HepG2 (cell line): ENCODE results near the gene ERFL. TPM values are rescaled to one million over a fixed set of nuclear protein-coding genes. Genes with fewer than 3 reads are reported as not detected.

ENCODE experiments used
- DNMT3B ChIP-seq: conservative IDR thresholded peaks from 2 replicates; pipeline ENCODE4 v1.6.1; 2016; ENCODE audit warnings: missing biosample characterization, control low read depth
- EHMT2 ChIP-seq: fragments of 200-600 bp; sonication (generic); IDR thresholded peaks from 2 replicates; pipeline ENCODE4 v1.7.0; 2017; ENCODE audit warnings: antibody characterized with exemption, low read depth, low read length, borderline replicate concordance
- GATAD2A ChIP-seq: IDR thresholded peaks from 2 replicates; pipeline ENCODE4 v1.6.1; 2016
- GLMP ChIP-seq: sonication (generic); formaldehyde crosslinking; IDR thresholded peaks from 2 replicates; pipeline ENCODE4 v1.9.0; 2021; ENCODE audit warnings: missing genetic modification reagents, mild to moderate bottlenecking, borderline replicate concordance
- HNF1A ChIP-seq, 2 experiments: sonication (generic) in 1 of 2; formaldehyde crosslinking in 1 of 2; IDR thresholded peaks; 2 replicates each; pipeline versions ENCODE4 v1.4.0 to v1.6.1; 2016 to 2020; ENCODE audit warnings: borderline replicate concordance in 1 of 2, low read depth in 1 of 2, mild to moderate bottlenecking in 1 of 2, missing genetic modification reagents in 1 of 2
- HNRNPH1 ChIP-seq: fragments of 200-400 bp; formaldehyde crosslinking; optimal IDR thresholded peaks from 2 replicates; pipeline ENCODE3; 2017; ENCODE audit warnings: mild to moderate bottlenecking, low read depth, low read length
- MXD4 ChIP-seq: IDR thresholded peaks from 2 replicates; pipeline ENCODE4 v1.6.1; 2016; ENCODE audit warnings: mild to moderate bottlenecking, missing biosample characterization, missing genetic modification reagents
- RBFOX2 ChIP-seq: fragments of 200-400 bp; formaldehyde crosslinking; IDR thresholded peaks from 2 replicates; pipeline ENCODE4 v1.6.1; 2017; ENCODE audit warnings: low read depth, mild to moderate bottlenecking, low read length
- SALL1 ChIP-seq: sonication (generic); formaldehyde crosslinking; IDR thresholded peaks from 2 replicates; pipeline ENCODE4 v1.8.0; 2022; ENCODE audit warnings: mild to moderate bottlenecking, missing genetic modification reagents
- SIN3A ChIP-seq: IDR thresholded peaks from 2 replicates; pipeline ENCODE4 v1.6.1; 2011; ENCODE audit warnings: low read depth, mild to moderate bottlenecking, control low read depth, low read length, borderline replicate concordance
- U2AF2 ChIP-seq: fragments of 200-400 bp; formaldehyde crosslinking; IDR thresholded peaks from 2 replicates; pipeline ENCODE4 v1.6.1; 2017; ENCODE audit warnings: low read depth, mild to moderate bottlenecking, low read length
- YEATS2 ChIP-seq: sonication (generic); formaldehyde crosslinking; IDR thresholded peaks from 2 replicates; pipeline ENCODE4 v1.4.0; 2020; ENCODE audit warnings: missing genetic modification reagents, borderline replicate concordance
- ZBTB4 ChIP-seq: sonication (generic); formaldehyde crosslinking; IDR thresholded peaks from 2 replicates; pipeline ENCODE4 v1.4.0; 2020; ENCODE audit warnings: missing genetic modification reagents, mild to moderate bottlenecking, borderline replicate concordance
- ZFP62 ChIP-seq: sonication (generic); formaldehyde crosslinking; IDR thresholded peaks from 2 replicates; pipeline ENCODE4 v1.4.0; 2020; ENCODE audit warnings: missing genetic modification reagents
- ZNF180 ChIP-seq: sonication (generic); formaldehyde crosslinking; IDR thresholded peaks from 2 replicates; pipeline ENCODE4 v1.4.0; 2020; ENCODE audit warnings: low read depth, missing genetic modification reagents, borderline replicate concordance
- ZNF496 ChIP-seq: sonication (generic); formaldehyde crosslinking; IDR thresholded peaks from 2 replicates; pipeline ENCODE4 v1.8.1; 2023; ENCODE audit warnings: mild to moderate bottlenecking, moderate library complexity, missing genetic modification reagents; ENCODE audit not compliant: insufficient replicate concordance
- ZNF761 ChIP-seq: sonication (generic); formaldehyde crosslinking; conservative IDR thresholded peaks from 2 replicates; pipeline ENCODE4 v1.4.0; 2020; ENCODE audit warnings: mild to moderate bottlenecking, missing genetic modification reagents
- polyA plus RNA-seq, 8 experiments: library from polyadenylated mRNA; depleted of rRNA in 3 of 8; stranded (reverse) in 7 of 8; unstranded in 1 of 8; fragments of >200 nt; fragmentation: Illumina TruSeq in 4 of 8; extraction: Trizol in 4 of 8; gene quantifications; 2 replicates each; pipeline versions ENCODE4 v1.2.1 to v1.2.3, GENCODE V29; 2011 to 2016; ENCODE audit warnings: low read depth in 4 of 8, missing spikeins in 1 of 8, mixed read lengths in 1 of 8; ENCODE audit not compliant: insufficient read depth in 1 of 8
- total RNA-seq, 5 experiments: library from RNA; depleted of rRNA; stranded (reverse); fragments of >200 nt; fragmentation: Illumina TruSeq; extraction: Trizol; gene quantifications; 2 replicates each; pipeline ENCODE4 v1.2.3, GENCODE V29; 2016; ENCODE audit warnings: low read depth in 1 of 5
- TF ChIP-seq, protein P1 (sequence below): sonication (generic); formaldehyde crosslinking; IDR thresholded peaks from 2 replicates; pipeline ENCODE4 v1.5.0; 2020; ENCODE audit warnings: missing genetic modification reagents, mild to moderate bottlenecking, borderline replicate concordance

The ERFL gene
- total and polyA plus RNA-seq, 2 of the 13 experiments (the other 11 are each of a cell fraction or from before 2014, with no cell fraction given) = not detected

- no peak for TF ChIP-seq HNF1A (IDR thresholded peaks at IDR 0.05; ENCODE audit: low read depth)
- TF ChIP-seq HNF1A (CRISPR knock-in tag; IDR thresholded peaks at IDR 0.05; ENCODE audit: borderline replicate concordance) = peak; percentile 35; the same call in 1 of the 2 replicates
- no peak for TF ChIP-seq DNMT3B (CRISPR knock-in tag)
- TF ChIP-seq SIN3A = 0 out of 2 replicates have a peak, but pooled peaks have one; percentile 38
- no peak for TF ChIP-seq ZNF496 (CRISPR knock-in tag)
- no peak for TF ChIP-seq GATAD2A (CRISPR knock-in tag)
- no peak for TF ChIP-seq U2AF2
- TF ChIP-seq ZBTB4 = no peak
- peak; percentile 60 for TF ChIP-seq RBFOX2
- 0 out of 2 replicates have a peak, but pooled peaks have one; percentile 10 for TF ChIP-seq MXD4 (CRISPR knock-in tag)
- peak; percentile 93; the same call in 1 of the 2 replicates for TF ChIP-seq ZFP62 (CRISPR knock-in tag)
- no peak for TF ChIP-seq GLMP (CRISPR knock-in tag)
- TF ChIP-seq EHMT2 = no peak
- TF ChIP-seq YEATS2 (CRISPR knock-in tag) = peak; percentile 64; the same call in 1 of the 2 replicates
- 0 out of 2 replicates have a peak, but pooled peaks have one; percentile 21 for TF ChIP-seq SALL1 (CRISPR knock-in tag)
- TF ChIP-seq, protein P1, sequence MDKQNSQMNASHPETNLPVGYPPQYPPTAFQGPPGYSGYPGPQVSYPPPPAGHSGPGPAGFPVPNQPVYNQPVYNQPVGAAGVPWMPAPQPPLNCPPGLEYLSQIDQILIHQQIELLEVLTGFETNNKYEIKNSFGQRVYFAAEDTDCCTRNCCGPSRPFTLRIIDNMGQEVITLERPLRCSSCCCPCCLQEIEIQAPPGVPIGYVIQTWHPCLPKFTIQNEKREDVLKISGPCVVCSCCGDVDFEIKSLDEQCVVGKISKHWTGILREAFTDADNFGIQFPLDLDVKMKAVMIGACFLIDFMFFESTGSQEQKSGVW = no peak
- TF ChIP-seq ZNF761 = 0 out of 2 replicates have a peak, but pooled peaks have one; percentile 55
- no peak for TF ChIP-seq ZNF180 (CRISPR knock-in tag)
- no peak for TF ChIP-seq HNRNPH1
These were observed 31.1 kb upstream of the ERFL start, which contains the start of gene RABAC1 (continued) for GRCh38 chr19:41959056-41960053.
